Hypothalamus (tissue), 51 donors: Measurements from ENCODE around the gene LIMCH1.
A peak's percentile ranks its signal among the peaks of the same experiment; 100 is the strongest.

ENCODE experiments used
- DNase-seq, 51 donors: peaks; one replicate each; lab custom pipeline; 2025; lab: John Stamatoyannopoulos, UW

The LIMCH1 gene

DNA sequence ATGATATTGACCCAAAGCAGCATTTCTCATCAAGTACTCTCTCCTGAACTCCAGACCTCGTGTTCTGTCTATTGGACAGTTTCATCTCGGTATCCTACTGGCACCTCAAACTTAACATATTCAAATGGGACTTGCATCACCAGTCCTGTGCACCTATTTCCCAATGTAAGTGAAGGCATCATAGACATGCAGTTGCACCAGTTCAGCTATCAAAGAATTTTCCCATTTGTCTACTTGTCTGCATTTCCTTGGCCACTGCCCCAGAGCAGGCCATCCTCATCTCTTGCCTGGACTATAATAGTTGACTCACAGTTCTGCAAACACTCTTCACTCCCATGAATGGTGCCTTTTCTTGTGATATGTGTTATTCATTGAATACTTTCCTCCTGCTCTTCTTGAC, 11.3 kb upstream of the LIMCH1 start:
- no peak for DNase-seq

DNA sequence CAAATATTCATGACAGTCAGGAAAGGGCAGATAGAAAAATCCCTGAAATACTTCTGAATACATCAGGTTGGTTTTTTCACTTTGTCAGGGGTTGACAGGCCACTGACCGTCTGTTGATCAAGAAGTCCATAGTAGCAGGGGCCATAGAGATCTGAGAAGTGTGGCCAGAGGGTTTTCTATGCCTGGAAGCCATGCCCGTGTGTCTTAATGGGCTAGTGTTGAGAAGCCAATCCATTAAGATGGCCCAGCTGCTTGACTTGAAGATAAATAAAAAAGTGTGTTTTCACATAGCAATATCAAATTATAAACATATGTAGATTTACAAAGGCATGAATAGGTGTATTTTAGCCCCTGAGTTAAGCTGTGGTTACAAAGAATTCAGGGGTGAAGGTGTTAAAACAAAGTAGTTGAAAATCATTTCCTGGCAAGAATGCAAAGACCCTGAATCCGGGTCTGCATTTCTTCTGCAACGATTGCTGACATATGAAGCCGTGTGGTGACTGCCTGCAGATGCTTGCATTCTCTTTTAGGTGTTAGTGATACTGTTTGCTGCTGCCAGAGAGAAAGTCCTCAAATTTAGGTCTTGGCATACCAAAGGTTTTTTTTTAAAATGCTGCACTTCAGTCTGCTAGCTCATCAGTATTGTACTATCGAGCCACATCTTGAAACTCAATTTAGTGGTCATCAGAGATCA, 9.3 kb upstream of the LIMCH1 start:
- DNase-seq, result no peak

DNA sequence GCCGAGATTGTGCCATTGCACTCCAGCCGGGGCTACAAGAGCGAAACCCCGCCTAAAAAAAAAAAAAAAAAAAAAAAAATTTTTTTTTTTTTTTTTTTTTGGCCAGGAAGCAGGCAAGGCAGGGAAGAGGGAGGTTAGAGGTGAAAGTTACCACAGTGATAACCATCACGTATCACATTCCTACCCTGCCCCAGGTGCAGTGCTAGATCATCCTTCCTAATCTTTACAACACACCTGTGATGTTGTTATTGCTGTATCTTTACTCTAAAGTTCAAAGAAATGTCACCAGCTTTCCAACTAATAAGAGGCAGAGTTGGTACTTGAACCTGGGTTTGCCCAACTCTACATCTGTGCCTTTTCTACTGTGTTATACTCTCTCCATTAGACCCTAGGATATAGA, 7.2 kb upstream of the LIMCH1 start:
- no peak for DNase-seq

DNA sequence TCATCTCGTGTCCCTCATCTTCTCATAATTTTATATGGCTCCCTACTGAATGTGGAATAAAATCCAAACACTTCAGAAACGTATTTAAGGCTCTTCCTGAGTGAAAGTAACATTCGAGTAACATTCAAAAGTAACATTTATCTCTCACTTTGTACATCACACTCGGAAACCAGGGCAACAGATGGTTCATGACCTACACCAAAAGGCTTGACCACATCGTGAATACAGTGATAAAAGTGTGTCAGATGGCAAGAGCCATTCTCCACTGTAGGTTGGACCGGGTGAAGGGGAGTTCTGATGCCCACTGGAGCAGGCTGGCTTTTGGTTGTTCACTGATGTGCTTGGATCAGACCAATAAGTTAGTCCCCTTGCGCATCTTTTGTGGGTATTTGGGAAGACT, 5.6 kb upstream of the LIMCH1 start:
- DNase-seq, result no peak

DNA sequence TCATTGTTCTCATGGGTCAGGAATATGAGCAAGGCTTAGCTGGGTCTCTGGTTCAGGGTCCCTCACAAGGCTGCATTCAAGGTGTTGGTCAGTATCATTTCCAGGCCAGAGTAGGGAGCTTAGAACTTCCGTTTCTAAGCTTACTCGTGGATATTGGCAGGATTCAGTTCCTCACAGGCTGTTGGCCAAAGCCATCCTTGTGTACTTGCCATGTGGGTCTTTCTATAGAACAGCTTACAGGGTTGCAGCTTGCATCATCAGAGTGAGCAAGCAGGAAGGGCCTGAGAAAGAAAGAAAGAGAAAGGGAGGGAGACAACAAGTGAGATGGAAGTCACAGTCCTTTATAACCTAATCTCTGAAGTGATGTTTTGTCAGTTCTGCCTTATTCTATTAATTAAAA, 5.1 kb upstream of the LIMCH1 start:
- DNase-seq, result no peak

DNA sequence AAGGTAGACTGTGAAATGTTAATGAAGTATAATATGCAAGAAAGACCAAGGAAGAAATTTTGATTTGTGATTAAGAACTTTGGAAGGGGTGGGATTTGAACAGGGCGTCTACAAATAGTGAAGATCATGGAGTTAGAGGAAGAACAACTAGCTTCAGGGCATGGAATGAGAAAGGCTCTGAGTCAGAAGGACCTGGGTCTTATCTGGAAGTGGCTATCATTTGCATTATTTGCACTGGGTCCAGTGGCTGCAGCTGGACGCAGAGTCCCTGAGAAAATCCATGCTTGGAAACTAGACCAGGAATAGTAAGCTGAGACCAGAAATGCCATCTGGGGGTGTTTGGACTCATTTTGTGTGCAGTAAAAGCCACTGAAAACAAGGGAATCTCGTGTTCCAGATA, 4.3 kb upstream of the LIMCH1 start:
- no peak for DNase-seq

DNA sequence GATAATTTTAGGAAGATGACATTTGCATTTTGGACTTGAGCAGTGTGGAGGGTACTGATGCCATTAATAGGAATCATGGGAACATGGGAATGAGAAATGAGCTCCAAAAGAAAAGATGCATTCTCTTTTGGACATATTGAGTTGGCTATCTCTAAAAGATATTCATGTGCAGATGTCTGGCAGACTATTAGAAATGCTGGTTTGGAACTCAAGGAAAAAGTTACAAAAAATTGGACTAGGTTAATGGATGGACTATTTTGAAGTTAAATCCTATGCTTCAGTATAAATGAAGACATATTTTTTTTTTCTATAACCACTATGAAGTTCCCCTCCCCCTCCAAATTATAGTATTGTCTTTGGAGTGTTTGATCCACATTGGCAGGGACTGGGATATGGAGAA, 3.6 kb upstream of the LIMCH1 start:
- no peak for DNase-seq

DNA sequence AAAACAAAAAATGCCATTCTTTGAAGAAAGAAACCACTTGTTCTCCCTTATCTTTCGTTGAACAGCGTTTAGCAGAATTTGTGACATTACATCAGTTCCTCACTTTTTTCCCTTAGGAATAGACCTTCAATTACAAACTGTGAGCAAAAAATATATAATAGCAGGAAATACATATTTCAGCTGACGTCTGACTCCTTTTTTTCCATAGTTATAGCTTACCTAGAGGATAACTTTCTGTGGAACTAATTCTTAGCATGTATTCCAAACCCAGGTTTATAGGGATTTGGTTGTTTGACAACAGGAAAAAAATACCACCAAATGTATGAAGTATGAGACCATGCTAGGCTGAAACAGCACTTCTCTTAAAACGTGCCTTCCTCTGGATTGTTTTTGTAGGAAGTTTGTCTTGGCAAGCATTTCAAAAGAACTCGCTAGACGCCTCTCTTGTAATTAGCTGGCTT, 2.0 kb upstream of the LIMCH1 start:
- DNase-seq, result no peak

DNA sequence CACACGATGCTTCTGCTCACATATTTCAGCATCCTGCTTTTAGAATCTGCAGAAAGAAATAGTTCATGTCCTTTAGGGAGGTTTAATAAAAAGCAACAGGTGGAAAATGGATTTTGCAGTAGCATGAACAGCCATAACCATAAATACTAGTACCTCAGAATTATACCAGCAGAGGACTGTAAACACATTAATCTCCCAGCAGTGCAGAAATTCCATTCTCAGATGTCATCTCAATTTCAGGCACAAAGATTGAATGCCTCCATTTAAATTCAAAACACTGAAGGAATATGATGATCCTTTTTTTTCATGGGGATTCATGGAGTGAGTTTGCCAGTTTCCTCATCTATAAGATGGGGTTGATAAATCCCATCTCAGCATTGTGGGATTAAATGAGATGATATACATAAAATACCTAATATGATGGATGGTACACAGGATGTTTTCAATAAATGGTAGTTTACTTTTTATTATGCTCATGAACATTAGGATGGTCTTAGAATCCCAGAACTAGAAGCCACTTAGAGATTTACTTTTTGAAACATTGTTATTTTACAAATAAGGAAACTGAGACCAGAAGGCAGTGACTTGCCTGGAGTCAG, 566 bp upstream of the LIMCH1 start:
- DNase-seq, result no peak

DNA sequence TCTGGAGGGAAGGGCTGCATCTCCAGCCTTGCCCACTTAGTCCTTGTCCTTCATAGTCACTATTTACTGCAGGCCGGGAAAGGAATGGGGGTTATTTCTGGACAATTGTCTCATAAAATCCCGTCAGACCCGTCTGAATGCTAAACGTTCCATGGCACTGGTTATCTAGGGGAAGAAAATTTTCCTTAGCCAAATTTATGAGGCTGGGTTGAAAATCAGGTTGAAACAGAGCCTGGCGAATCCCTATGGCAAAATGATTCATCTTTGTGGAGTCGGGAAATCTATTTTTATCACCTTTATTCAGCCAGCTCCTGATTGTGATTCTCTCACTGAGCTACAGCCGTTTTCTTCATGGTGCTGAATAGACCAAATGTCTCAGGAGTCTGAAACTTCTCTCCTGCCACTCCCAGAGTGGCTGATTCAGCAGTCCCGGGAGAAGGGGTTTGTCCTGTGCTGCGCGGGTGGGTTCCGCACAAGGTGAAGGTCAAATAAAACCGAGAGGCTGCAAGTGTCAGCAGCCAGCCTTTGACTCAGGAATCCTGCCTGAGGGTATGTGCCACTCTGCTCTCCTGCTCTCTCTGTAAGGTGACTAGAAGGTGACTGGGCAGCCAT, 1.0 kb downstream of the LIMCH1 start:
- peak in 10 of 51 donors; percentile 3 to 63 (median 14) for DNase-seq

DNA sequence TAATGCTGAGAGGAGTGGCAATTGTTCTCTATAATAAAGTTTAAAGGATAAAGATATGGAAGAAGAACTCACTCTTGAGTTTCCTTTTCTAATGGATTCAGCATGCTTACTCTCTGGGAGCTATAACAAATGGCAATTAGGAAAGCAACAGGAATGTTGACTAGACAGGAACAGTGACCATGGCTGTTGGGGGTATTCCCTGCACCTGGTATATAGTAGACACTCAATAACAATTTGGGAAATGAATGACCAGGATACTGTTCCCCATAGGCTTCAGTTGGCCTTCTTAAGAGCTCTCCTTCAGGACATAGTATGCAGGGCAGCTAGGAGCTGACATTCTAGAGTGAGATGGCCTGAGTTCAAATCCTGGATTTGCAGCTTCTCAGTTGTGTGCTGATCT, 1.8 kb downstream of the LIMCH1 start:
- DNase-seq, result no peak

DNA sequence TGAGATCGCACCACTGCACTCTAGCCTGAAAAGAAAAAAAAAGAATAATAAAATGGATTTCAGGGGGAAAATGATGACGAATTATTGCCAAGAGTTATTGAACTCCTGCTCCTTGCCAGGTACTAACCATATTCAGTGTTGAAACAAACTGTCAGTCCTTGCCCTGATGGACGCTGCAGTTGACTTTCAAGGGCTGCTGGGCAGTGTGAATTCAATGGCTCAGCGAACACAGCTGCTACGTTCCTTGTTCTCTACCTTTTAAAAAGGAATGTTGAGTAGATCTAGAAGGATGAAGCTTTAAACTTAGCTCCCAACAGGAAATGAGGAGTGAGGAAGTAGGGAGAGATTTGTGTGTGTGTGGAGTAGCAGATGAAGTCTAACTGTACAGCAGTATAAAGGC, 2.7 kb downstream of the LIMCH1 start:
- no peak for DNase-seq

DNA sequence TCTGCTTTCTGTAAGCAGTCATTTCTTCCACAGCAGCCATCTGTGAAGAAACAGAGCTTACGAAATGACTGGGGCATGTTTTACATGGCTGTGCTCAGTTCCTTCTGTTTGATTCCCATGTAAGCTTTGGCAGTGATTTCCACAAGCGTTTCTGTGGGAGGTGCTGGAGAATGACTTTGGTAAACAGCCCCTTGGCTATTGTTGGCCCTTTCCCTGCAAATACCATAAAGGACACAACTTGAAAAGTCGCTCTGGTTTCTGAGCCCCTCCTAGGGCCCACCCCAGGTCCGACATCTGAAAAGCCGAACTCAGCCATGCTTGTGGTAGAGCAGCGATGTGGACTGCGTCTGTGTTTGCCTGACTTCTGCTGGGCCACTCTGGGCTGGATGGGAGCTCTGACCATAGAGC, 3.7 kb downstream of the LIMCH1 start:
- DNase-seq, result peak in 1 of 51 donors; percentile 11

DNA sequence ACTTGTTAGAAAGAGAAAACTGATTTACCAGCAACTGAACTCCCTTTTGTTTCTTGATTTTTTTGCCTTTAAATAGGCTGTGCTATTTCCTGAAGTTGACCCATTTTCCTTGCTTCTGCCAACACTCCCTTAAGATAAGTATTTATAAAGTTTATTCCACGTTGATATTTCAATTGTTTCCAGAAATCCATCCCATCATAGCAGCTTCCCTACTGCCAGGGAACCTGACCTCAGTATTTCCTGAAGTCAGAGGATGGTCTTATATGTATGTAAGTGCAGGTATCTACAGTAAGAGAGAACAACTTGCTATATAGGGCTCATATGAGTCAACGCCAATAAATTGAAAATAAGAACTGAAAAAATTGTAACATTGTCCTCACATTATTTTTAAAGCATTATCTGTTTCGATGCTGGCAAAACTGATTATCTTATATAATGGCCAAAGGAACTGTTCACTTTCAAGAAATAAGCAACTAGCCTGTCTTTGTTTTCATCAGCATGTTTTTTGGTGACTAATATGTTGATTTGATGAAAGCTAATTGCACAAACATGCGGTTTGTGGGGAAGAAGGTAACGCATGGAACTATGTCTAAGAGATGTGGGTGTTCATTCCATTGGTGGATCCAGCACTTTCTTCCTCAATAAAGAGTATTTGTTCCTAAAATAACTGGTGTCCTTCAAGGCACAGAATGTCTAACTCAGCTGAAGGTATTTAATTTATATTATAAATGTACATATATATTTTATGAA, 4.7 kb downstream of the LIMCH1 start:
- DNase-seq, result no peak

DNA sequence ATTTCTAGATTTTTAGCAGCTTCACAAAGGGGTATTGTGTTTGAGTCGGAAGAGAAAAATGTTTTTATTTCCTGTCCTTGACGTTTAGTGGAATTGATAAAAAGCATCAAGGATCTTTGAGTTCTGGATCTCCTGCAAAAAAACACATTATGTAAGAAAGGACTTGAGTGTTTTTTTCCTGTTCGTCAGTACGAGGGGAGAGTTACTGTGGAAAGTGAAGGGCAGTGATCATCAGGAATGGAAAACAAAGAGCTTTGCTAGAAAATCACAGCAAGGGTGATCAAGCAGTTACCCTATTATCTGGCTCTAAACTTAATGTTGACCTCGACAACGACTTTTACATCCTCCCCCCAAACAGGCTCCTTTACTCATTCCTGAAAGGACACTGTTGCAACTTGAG, 7.3 kb downstream of the LIMCH1 start:
- DNase-seq, result no peak

DNA sequence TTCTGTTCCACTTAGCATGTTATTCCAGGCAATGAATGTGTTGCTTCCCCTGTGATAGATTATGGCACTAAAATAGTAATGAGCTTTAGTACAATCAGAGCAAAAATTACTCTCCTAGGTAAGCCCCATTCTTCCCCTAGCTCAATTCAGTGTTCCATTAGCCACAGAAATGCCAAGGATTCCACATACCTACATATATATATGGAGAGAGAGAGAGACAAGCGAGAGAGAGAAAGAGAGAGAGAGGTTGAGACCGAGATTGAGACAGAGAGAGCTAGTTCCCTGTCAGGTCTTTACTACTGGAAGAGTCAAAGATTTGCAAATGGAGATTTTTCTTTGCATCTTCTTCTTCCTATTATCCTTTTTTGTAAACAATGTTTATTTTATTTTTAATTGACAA, 8.7 kb downstream of the LIMCH1 start:
- DNase-seq, result no peak

DNA sequence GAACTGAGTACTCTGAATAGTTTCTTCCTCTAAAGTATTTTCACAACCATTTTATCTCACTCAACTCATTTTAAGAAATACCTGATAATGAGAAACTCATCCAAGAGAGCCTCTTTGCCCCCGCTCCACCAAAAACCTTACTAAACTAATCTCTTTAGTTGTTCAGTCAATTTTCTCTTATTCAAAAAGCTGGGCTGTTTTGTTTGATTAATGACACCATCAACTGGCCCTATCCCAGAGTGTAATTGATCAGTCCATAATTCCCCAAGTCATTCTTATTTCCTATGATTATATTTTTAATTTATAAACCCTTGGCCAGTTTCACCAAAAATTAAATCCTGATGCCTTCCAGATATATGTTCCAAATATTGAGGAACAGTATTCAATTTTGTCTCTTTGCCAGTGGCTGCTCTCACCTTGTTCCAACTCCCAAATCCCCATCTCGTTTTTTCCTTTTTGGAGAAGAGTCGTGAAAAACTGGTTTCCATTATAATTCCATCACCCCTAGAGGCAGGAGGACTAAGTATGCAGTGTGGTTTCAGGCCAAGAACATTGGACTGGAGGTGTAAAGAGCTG, 10.4 kb downstream of the LIMCH1 start:
- no peak for DNase-seq

DNA sequence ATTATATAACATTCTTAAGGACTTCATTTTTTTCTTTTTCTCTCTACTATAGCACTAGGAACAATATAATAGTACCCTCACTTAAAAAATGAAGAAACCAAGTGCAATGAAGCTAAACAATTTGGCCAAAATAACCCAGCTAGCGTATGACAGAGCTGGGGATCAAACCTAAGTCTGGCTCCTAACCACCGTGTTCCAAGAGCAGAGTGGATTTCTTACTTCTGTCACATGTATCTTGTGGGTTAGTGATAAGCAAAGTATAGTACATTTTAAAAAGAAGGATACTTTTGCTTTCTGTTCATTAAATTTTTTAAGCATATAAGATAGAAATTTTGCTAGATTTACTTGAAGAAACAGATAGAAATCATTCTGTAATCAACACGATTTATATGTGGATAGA, 11.5 kb downstream of the LIMCH1 start:
- DNase-seq, result no peak

DNA sequence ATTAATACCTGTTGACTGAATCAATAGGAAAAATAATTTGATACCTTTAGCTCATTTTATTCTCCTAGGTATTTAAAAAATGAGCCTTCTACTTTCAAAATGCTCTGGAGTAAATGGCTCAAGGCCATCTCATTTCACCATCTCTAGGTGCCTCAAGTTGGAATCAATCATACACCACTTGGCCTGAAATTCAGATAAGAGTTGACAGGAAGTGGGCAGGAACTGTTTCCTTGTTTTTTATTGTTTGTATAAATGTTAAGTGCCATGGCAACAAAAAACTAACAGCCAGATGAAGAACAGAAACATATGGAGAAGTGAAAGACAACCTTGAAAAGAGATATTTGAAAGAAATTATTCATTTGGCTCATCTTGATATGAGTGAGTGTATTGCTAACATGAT, 12.4 kb downstream of the LIMCH1 start:
- no peak for DNase-seq

DNA sequence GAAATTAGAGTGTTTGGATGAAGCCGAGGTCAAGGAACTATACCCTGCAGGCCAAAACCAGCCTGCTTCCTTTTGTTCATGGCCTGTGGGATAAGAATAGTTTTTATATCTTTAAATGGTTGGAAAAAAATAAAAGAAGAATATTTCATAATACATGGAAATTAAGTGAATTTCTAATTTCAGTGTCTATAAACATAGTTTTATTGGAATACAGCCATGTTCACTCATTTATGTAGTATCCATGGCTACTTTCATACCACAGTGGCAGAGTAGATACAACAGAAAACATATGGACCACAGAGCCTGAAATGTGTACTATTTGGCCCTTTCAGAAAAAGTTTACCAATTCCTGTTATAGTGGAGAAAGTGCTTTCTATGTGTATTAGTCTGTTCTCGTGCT, 13.6 kb downstream of the LIMCH1 start:
- no peak for DNase-seq

DNA sequence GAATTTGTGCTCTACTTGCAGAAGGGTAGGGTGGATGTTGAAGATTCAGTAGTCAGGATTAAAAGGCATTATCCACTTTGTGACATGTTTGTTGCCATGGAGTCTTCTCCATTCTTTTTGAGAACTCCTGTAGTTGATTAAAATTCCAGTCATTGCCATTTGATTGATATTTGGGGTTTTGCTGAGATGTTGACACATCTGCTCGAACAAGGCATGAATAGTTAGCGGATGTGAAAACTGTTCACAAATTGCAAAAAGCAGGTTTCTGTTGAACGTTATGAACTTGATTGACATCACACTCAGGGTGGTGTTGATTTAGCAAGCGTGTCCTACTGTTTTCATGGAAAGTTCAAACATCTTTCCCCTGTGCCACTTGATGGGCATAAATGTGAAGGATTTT, 16.9 kb downstream of the LIMCH1 start:
- DNase-seq, result no peak
